ENCODE measurements around the gene ELOVL5.

DNA sequence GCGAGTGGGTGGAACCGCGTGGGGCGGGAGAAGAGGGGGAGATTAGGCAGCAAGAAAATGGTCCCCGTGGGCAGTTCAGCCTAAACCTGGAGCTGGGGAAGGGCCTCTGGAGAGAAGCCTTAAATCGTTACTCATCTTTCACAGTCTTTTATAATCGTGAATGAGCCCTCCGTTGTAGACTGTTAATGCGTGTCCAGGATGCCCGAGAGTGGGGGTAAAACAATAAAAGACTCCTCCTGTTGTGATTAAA lies 11.0 kb upstream of the ELOVL5 start:
- TF ChIP-seq BHLHE40 (IDR thresholded peaks at IDR 0.05; ENCODE audit: borderline replicate concordance), result no peak
- no peak for TF ChIP-seq SUZ12 (IDR thresholded peaks at IDR 0.05)
- no peak for TF ChIP-seq ZNF384 (IDR thresholded peaks at IDR 0.05)
- no peak for TF ChIP-seq LEF1 (IDR thresholded peaks at IDR 0.05; ENCODE audit: borderline replicate concordance)
- TF ChIP-seq, protein P1, sequence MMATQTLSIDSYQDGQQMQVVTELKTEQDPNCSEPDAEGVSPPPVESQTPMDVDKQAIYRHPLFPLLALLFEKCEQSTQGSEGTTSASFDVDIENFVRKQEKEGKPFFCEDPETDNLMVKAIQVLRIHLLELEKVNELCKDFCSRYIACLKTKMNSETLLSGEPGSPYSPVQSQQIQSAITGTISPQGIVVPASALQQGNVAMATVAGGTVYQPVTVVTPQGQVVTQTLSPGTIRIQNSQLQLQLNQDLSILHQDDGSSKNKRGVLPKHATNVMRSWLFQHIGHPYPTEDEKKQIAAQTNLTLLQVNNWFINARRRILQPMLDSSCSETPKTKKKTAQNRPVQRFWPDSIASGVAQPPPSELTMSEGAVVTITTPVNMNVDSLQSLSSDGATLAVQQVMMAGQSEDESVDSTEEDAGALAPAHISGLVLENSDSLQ (IDR thresholded peaks at IDR 0.05), result no peak
- no peak for TF ChIP-seq SP1 (IDR thresholded peaks at IDR 0.05)

Measured in HEK293T (cell line).